HCT116 (cell line): ENCODE data around the gene EFCAB8.

Experiments
- ATF3 ChIP-seq: IDR thresholded peaks from 2 replicates; pipeline ENCODE4 v1.6.1; 2012
- EZH2 ChIP-seq: fragments of 200-600 bp; sonication (generic); IDR thresholded peaks from 2 replicates; pipeline ENCODE4 v1.6.1; 2017; ENCODE audit warnings: antibody characterized with exemption, mixed run types
- EZH2phosphoT487 ChIP-seq: fragments of 200-600 bp; IDR thresholded peaks from 2 replicates; pipeline ENCODE4 v1.6.1; 2018; ENCODE audit warnings: antibody characterized with exemption, borderline replicate concordance
- MAX ChIP-seq: IDR thresholded peaks from 2 replicates; pipeline ENCODE4 v1.6.1; 2012
- POLR2A ChIP-seq: IDR thresholded peaks from 2 replicates; pipeline ENCODE4 v1.7.0; 2011; ENCODE audit warnings: borderline replicate concordance; ENCODE audit not compliant: insufficient read depth, insufficient read length; ENCODE audit errors: extremely low read depth
- POLR2AphosphoS5 ChIP-seq: IDR thresholded peaks from 2 replicates; pipeline ENCODE4 v1.6.1; 2011; ENCODE audit warnings: mild to moderate bottlenecking, low read depth, low read length, moderate library complexity
- YY1 ChIP-seq: IDR thresholded peaks from 2 replicates; pipeline ENCODE4 v1.6.1; 2011; ENCODE audit warnings: low read length, low read depth, moderate library complexity, mild to moderate bottlenecking; ENCODE audit not compliant: insufficient replicate concordance; ENCODE audit errors: extremely low read depth
- ZNF274 ChIP-seq: fragments of 200-500 bp; sonication (Bioruptor generic); IDR thresholded peaks from 2 replicates; pipeline ENCODE4 v1.6.1; 2014; ENCODE audit warnings: mild to moderate bottlenecking, low read depth, low read length, inconsistent platforms
- TF ChIP-seq, protein P1 (sequence below), 3 experiments: fragments of 200-600 bp in 1 of 3; sonication (generic) in 1 of 3; IDR thresholded peaks in 2 of 3; conservative IDR thresholded peaks in 1 of 3; 2 replicates each; pipeline ENCODE4 v1.5.1; 2012 to 2017; ENCODE audit warnings: low read depth in 2 of 3, low read length in 2 of 3, antibody characterized with exemption in 1 of 3, borderline replicate concordance in 1 of 3, control low read depth in 1 of 3, mild to moderate bottlenecking in 1 of 3, mixed read lengths in 1 of 3, mixed run types in 1 of 3, moderate library complexity in 1 of 3; ENCODE audit not compliant: insufficient read depth in 1 of 3

DNA sequence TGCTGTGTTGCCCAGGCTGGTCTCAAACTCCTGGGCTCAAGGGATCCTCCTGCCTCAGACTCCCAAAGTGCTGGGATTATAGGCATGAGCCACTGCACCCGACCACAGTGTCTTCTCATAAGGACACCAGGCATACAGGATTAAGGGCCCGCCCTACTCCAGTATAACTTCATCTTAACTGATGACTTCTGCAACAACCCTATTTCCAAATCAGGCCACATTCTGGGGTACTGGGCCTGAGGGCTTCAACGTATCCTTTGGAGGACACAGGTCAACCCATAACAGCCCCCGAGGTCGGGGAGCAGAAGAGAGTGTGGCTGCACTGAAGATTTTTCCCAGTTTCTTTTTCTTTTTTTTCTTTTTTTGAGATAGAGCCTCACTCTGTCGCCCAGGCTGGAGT lies 105.9 kb downstream of the EFCAB8 start:
- TF ChIP-seq MAX (no peak), POLR2AphosphoS5 (no peak), ZNF274 (no peak), EZH2 (no peak), YY1 (no peak), EZH2phosphoT487 (no peak), POLR2A (no peak), ATF3 (no peak)
- TF ChIP-seq, protein P1, sequence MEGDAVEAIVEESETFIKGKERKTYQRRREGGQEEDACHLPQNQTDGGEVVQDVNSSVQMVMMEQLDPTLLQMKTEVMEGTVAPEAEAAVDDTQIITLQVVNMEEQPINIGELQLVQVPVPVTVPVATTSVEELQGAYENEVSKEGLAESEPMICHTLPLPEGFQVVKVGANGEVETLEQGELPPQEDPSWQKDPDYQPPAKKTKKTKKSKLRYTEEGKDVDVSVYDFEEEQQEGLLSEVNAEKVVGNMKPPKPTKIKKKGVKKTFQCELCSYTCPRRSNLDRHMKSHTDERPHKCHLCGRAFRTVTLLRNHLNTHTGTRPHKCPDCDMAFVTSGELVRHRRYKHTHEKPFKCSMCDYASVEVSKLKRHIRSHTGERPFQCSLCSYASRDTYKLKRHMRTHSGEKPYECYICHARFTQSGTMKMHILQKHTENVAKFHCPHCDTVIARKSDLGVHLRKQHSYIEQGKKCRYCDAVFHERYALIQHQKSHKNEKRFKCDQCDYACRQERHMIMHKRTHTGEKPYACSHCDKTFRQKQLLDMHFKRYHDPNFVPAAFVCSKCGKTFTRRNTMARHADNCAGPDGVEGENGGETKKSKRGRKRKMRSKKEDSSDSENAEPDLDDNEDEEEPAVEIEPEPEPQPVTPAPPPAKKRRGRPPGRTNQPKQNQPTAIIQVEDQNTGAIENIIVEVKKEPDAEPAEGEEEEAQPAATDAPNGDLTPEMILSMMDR (IDR thresholded peaks at IDR 0.05 in 2 of 3, conservative IDR thresholded peaks at IDR 0.05 in 1 of 3; ENCODE audit: borderline replicate concordance in 1 of 3, insufficient read depth in 1 of 3, low read depth in 2 of 3, low read length in 2 of 3) = no peak
